Endothelial cell of umbilical vein (primary cell): ENCODE results near the gene PXK.
"Not testable (repeated sequence)": the region's sequence is repeated elsewhere in the genome, so short reads cannot be mapped to it uniquely, and the experiment has no call there.

ENCODE experiments used
- EZH2 ChIP-seq: IDR thresholded peaks from 2 replicates; pipeline ENCODE4 v1.6.1; 2012; ENCODE audit warnings: borderline replicate concordance, low read depth, mild to moderate bottlenecking, moderate library complexity, low read length, inconsistent platforms; ENCODE audit not compliant: severe bottlenecking
- GATA2 ChIP-seq: IDR thresholded peaks from 2 replicates; pipeline ENCODE4 v1.7.0; 2011; ENCODE audit warnings: low read depth, mild to moderate bottlenecking, moderate library complexity, mixed read lengths, low read length; ENCODE audit not compliant: insufficient read length, insufficient read depth
- MYC ChIP-seq: IDR thresholded peaks from one replicate; pipeline ENCODE4 v1.6.1; 2011; ENCODE audit warnings: mild to moderate bottlenecking, low read depth, low read length
- POLR2A ChIP-seq: IDR thresholded peaks from 2 replicates; pipeline ENCODE4 v1.6.1; 2012; ENCODE audit warnings: low read depth, mild to moderate bottlenecking, control low read depth, low read length
- POLR2AphosphoS5 ChIP-seq: IDR thresholded peaks from 2 replicates; pipeline ENCODE4 v1.6.1; 2012; ENCODE audit warnings: low read depth, mild to moderate bottlenecking, control low read depth, low read length, moderate library complexity; ENCODE audit not compliant: insufficient read depth
- TF ChIP-seq, protein P1 (sequence below), 2 donors: IDR thresholded peaks; 1 replicate in 1 of 2; 2 replicates in 1 of 2; pipeline ENCODE4 v1.5.1; 2011; ENCODE audit warnings: low read length in 2 of 2, mild to moderate bottlenecking in 2 of 2, moderate library complexity in 2 of 2, control low read depth in 1 of 2, inconsistent platforms in 1 of 2, low read depth in 1 of 2; ENCODE audit not compliant: insufficient read depth in 1 of 2; ENCODE audit errors: extremely low read depth in 1 of 2

DNA sequence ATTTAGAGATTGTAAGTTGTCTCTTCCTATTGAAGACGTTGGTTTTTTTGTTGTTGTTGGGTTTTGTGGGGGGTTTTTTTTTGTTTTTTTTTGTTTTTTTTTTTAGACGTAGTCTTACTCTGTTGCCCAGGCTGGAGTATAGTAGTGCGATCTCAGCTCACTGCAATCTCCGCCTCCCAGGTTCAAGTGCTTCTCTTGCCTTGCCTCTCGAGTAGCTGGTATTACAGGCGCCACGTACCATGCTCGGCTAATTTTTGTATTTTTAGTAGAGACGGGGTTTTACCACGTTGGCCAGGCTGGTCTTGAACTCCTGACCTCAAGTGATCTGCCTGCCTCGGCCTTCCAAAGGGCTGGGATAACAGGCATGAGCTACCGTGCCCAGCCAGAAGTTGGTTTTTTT is 6.5 kb downstream of the PXK start:
- TF ChIP-seq, protein P1, sequence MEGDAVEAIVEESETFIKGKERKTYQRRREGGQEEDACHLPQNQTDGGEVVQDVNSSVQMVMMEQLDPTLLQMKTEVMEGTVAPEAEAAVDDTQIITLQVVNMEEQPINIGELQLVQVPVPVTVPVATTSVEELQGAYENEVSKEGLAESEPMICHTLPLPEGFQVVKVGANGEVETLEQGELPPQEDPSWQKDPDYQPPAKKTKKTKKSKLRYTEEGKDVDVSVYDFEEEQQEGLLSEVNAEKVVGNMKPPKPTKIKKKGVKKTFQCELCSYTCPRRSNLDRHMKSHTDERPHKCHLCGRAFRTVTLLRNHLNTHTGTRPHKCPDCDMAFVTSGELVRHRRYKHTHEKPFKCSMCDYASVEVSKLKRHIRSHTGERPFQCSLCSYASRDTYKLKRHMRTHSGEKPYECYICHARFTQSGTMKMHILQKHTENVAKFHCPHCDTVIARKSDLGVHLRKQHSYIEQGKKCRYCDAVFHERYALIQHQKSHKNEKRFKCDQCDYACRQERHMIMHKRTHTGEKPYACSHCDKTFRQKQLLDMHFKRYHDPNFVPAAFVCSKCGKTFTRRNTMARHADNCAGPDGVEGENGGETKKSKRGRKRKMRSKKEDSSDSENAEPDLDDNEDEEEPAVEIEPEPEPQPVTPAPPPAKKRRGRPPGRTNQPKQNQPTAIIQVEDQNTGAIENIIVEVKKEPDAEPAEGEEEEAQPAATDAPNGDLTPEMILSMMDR (IDR thresholded peaks at IDR 0.05; ENCODE audit: extremely low read depth in 1 of 2, insufficient read depth in 1 of 2, low read depth in 1 of 2, low read length in 2 of 2), result not testable (repeated sequence)
- TF ChIP-seq POLR2A, EZH2, MYC, POLR2AphosphoS5, GATA2: not testable (repeated sequence)
